Vagina (tissue), 2 donors: ENCODE data around the gene ASTN1. TPM values are rescaled to one million over a fixed set of nuclear protein-coding genes. Genes with fewer than 3 reads are reported as not detected.

Experiments used
- DNase-seq, 2 donors: peaks; one replicate each; pipeline ENCODE4 v3.0.0-alpha.2; 2017; ENCODE audit errors: extremely low spot score in 2 of 2
- H3K27ac ChIP-seq: fragments of 200-600 bp; sonication (generic); one replicate; pipeline ENCODE4 v1.5.1; 2019
- H3K27me3 ChIP-seq: fragments of 200-600 bp; sonication (generic); one replicate; pipeline ENCODE4 v1.5.1; 2019
- H3K36me3 ChIP-seq, 2 donors: fragments of 200-600 bp; sonication (generic); one replicate each; pipeline ENCODE4 v1.5.1; 2017 to 2019
- H3K4me1 ChIP-seq: fragments of 200-600 bp; sonication (generic); one replicate; pipeline ENCODE4 v1.5.1; 2019
- H3K4me3 ChIP-seq, 2 donors: fragments of 200-600 bp; sonication (generic); 1 replicate in 1 of 2; 2 replicates in 1 of 2; pipeline ENCODE4 v1.5.1; 2016 to 2019
- H3K9me3 ChIP-seq: fragments of 200-600 bp; sonication (generic); one replicate; pipeline ENCODE4 v1.5.1; 2019
- CTCF ChIP-seq, 3 experiments: fragments of 450-650 bp in 2 of 3; fragments of 200-600 bp in 1 of 3; sonication (generic) in 1 of 3; IDR thresholded peaks; one replicate each; pipeline ENCODE4 v1.5.1; 2017 to 2019; ENCODE audit warnings: antibody characterized with exemption in 3 of 3, mild to moderate bottlenecking in 2 of 3, moderate library complexity in 2 of 3
- POLR2A ChIP-seq, 2 donors: fragments of 450-650 bp; IDR thresholded peaks; one replicate each; pipeline ENCODE4 v1.6.1; 2017; ENCODE audit warnings: antibody characterized with exemption in 2 of 2, mild to moderate bottlenecking in 2 of 2, moderate library complexity in 2 of 2
- POLR2AphosphoS5 ChIP-seq, 2 donors: sonication (generic); formaldehyde crosslinking; IDR thresholded peaks; one replicate each; pipeline ENCODE4 v1.9.0; 2017; ENCODE audit warnings: antibody characterized with exemption in 2 of 2, mild to moderate bottlenecking in 2 of 2, low read depth in 1 of 2; ENCODE audit not compliant: insufficient read depth in 1 of 2
- intact Hi-C: fragments of 100-400 bp; cut with DNase I; formaldehyde crosslinking; loops from one replicate; pipeline ENCODE4 v1.15.1; 2023
- total RNA-seq: library from RNA; depleted of rRNA; stranded (reverse); fragments of >200 nt; gene quantifications from one replicate; pipeline ENCODE4 v1.2.3, GENCODE V29; 2016

ASTN1 gene
- total RNA-seq, 1 donor from 2014 or later, result 4.2 TPM

GRCh38 chr1:176849281-176849680 lies 315.2 kb downstream of the ASTN1 start:
- intact Hi-C loops, result loop anchor here (10.0 kb wide), 1 partner anchor 1694 kb away; no protein-coding TSS in a partner anchor
- no peak for TF ChIP-seq POLR2AphosphoS5 (IDR thresholded peaks at IDR 0.05; ENCODE audit: insufficient read depth in 1 of 2, low read depth in 1 of 2)
- TF ChIP-seq POLR2A (IDR thresholded peaks at IDR 0.05), result no peak
- no peak for TF ChIP-seq CTCF (IDR thresholded peaks at IDR 0.05)

GRCh38 chr1:176847052-176847451 lies 317.5 kb downstream of the ASTN1 start:
- no peak overlapping the region for H3K27ac ChIP-seq
- H3K9me3 ChIP-seq, result no peaks in the 10 kb centered on the region
- TF ChIP-seq POLR2AphosphoS5 (IDR thresholded peaks at IDR 0.05; ENCODE audit: insufficient read depth in 1 of 2, low read depth in 1 of 2) (no peak), CTCF (IDR thresholded peaks at IDR 0.05) (no peak), POLR2A (IDR thresholded peaks at IDR 0.05) (no peak)
- no peaks in the 10 kb centered on the region for H3K27me3 ChIP-seq
- H3K4me1 ChIP-seq, result no peaks in the 10 kb centered on the region
- H3K4me3 ChIP-seq, result no peak overlapping the region
- H3K36me3 ChIP-seq, result no peaks in the 10 kb centered on the region
- no peak for DNase-seq
- intact Hi-C loops, result loop anchor here (10.0 kb wide), 1 partner anchor 1692 kb away; no protein-coding TSS in a partner anchor

More at GRCh38 chr1:176849281-176849680, 315.2 kb downstream of the ASTN1 start:
- H3K36me3 ChIP-seq, result no peaks in the 10 kb centered on the region
- no peaks in the 10 kb centered on the region for H3K9me3 ChIP-seq
- H3K27me3 ChIP-seq, result no peaks in the 10 kb centered on the region
- H3K4me3 ChIP-seq, result no peak overlapping the region
- no peaks in the 10 kb centered on the region for H3K4me1 ChIP-seq
- H3K27ac ChIP-seq, result no peak overlapping the region
- DNase-seq, result no peak

GRCh38 chr1:176843352-176844297 lies 320.9 kb downstream of the ASTN1 start:
- Histone ChIP-seq H3K27ac (no peak overlapping the region), H3K36me3 (no peaks in the 10 kb centered on the region), H3K4me1 (no peaks in the 10 kb centered on the region), H3K27me3 (no peaks in the 10 kb centered on the region), H3K9me3 (no peaks in the 10 kb centered on the region), H3K4me3 (no peak overlapping the region)
- intact Hi-C loops, result loop anchor here (10.0 kb wide), 1 partner anchor 1689 kb away; no protein-coding TSS in a partner anchor
- peak; percentile 2 to 65 (median 53) for TF ChIP-seq CTCF (IDR thresholded peaks at IDR 0.05)
- TF ChIP-seq POLR2AphosphoS5 (IDR thresholded peaks at IDR 0.05; ENCODE audit: insufficient read depth in 1 of 2, low read depth in 1 of 2), result no peak
- DNase-seq, result no peak

- no peak for TF ChIP-seq POLR2AphosphoS5 (IDR thresholded peaks at IDR 0.05; ENCODE audit: insufficient read depth in 1 of 2, low read depth in 1 of 2)
- no peak for TF ChIP-seq CTCF (IDR thresholded peaks at IDR 0.05)
- no peak for TF ChIP-seq POLR2A (IDR thresholded peaks at IDR 0.05)
- no peak for DNase-seq
- no peak overlapping the region for H3K4me3 ChIP-seq
- H3K36me3 ChIP-seq, result no peaks in the 10 kb centered on the region
- intact Hi-C loops, result loop anchor here (10.0 kb wide), 1 partner anchor 1686 kb away; no protein-coding TSS in a partner anchor
- no peak overlapping the region for H3K27ac ChIP-seq
- no peaks in the 10 kb centered on the region for H3K9me3 ChIP-seq
- H3K27me3 ChIP-seq, result no peaks in the 10 kb centered on the region
- no peaks in the 10 kb centered on the region for H3K4me1 ChIP-seq
Observed at GRCh38 chr1:176841238-176841637, 323.3 kb downstream of the ASTN1 start.

- TF ChIP-seq CTCF (IDR thresholded peaks at IDR 0.05) (no peak), POLR2AphosphoS5 (IDR thresholded peaks at IDR 0.05; ENCODE audit: insufficient read depth in 1 of 2, low read depth in 1 of 2) (no peak)
- Histone ChIP-seq H3K27ac (no peak overlapping the region), H3K4me1 (no peaks in the 10 kb centered on the region), H3K36me3 (no peaks in the 10 kb centered on the region), H3K4me3 (no peak overlapping the region), H3K9me3 (no peaks in the 10 kb centered on the region), H3K27me3 (no peaks in the 10 kb centered on the region)
- no peak for DNase-seq
- intact Hi-C loops, result no loop called here
Observed at GRCh38 chr1:176839216-176839615, 325.3 kb downstream of the ASTN1 start.
